NCI-H82 treated with DMSO at 0.1 percent for 48 hours (cell line): ENCODE measurements around the gene C16orf74.

ENCODE experiments used
- DNase-seq: peaks from one replicate; lab custom pipeline; 2025; ENCODE audit not compliant: unreplicated experiment; lab: John Stamatoyannopoulos, UW

Gene C16orf74

GRCh38 chr16:85774811-85775210, 23.9 kb upstream of the C16orf74 start:
- no peak for DNase-seq

DNA sequence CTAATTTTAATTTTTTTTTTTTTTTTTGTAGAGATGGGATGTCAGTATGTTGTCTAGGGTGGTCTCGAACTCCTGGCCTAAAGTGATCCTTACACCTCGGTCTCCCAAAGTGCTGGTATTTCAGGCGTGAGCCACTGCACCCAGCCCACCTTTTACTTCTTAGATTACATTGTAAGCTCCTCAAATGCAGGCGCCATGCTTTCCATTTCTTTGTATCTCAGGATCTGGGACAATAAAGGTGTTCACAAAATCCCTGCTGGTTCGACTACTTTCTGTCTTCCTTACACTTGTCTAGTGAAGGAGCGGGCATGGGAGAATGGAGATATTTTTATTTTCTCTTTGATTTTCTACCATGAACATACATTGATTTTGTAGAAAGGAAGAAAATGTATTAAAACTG, 23.2 kb upstream of the C16orf74 start:
- DNase-seq: no peak

DNA sequence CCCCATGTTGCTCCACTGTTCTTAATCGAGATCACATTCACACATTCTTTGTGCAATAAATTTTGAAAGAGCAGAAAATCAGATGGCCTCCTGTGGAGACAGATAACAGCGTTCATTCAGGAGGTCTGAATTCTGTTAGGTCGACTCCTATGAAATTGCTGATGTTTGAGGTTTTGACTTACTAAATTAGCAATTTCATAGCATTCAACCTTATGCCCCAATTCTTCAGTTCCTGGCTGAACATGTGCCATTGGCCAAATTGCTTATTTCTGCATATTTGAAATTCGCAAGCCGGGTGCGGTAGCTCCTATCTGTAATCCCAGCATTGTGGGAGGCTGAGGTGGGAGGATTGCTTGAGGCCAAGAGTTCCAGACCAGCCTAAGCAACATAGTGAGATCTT, 22.1 kb upstream of the C16orf74 start:
- DNase-seq: no peak

DNA sequence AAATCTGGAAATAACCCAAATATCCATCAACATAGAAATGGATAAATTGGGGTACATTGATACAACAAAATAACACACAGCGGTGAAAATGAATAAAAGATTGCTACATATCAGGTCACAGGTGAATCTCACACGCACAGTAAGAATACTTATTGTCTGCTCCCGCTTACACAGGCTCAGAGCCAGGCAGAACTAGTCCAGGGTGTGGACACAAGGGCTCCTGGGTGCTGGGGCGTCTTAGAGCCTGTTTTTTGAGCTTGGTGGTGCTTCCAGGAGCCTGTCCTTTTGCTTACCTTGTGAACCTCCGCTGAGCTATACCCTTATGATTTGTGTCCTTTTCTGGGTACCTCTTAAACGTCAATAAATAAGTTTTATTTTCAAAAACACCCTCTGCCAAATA, 19.8 kb upstream of the C16orf74 start:
- no peak for DNase-seq

GRCh38 chr16:85768199-85768598, 17.3 kb upstream of the C16orf74 start:
- DNase-seq: no peak

DNA sequence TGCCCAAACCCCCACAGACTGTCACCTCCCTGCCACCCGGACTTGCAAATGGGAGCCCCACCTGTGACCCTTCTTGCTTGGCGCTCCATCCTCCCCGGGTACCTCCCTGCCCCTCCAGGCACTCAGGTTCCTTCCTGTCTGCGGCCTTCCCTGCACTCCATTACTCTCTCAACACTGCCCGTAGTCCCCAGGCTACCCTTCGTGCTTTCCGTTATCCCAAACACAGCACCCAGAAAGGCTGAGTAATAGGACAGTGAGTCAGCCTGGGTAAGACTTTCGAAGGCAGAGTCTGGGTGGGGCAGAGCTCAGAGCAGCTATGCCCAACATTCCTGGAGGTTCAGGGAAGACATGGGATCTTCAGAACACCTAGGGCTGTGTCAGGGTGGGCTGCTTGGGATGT, 16.6 kb upstream of the C16orf74 start:
- no peak for DNase-seq

GRCh38 chr16:85765767-85766166, 14.9 kb upstream of the C16orf74 start:
- no peak for DNase-seq

DNA sequence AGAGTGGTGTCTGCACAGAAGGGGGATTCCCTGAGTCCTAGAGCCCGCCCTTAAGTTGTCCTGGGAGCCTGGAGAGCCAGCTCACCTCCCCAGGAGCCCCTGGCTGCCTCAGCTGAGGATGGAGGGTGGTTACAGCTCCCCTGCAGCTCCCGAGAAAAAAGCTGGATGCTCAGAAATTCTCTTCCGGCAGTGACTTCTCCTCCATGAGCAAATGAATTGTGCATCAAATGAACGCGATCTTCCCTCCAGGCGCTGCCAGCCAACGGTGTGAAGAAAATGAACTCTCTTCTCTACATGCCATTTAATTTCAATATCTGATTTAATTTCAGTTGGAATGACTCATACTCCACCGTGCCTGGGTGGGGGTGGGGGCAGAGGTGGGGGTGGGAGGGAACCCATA, 14.3 kb upstream of the C16orf74 start:
- DNase-seq: no peak

- DNase-seq: no peak
These were observed 12.7 kb upstream of the C16orf74 start for GRCh38 chr16:85763616-85764015.

DNA sequence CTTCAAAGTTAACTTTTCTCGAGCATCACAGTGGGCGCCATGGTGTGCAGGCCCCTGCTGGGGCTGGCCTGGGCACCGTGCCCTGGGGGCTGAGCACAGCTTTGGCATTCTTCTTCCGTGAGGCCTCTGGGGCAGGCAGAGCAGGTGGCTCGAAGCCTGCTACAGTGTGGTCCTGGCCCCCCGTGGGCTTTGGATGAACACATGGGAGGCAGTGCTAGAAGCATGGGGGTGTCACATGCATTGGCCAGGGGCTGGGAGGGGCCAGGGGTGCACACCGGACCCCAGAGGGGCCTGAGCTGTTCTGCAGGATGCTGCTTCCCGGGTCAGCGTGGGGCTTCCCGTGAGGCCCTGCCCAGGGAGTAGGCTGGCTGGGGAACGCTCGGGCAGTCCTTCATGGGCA, 12.1 kb upstream of the C16orf74 start:
- no peak for DNase-seq

DNA sequence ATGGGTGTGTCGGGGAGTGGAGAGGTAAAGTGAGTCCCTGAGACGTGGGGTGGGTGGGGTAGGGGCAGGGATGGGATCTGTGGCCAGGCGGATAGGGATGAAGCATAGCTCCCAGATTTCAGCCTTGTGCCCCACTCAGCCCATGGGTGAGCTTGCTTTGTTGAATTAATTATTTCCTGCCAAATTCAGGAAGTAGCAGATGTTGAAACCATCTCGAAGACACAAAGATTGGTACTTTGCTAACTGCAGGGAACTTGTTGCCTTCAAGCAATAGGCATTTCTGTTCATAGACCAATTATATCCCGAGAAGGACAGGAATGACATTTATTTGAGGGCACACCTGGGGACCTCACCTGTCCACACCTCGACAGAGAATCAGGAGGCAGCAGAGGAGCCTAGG, 11.0 kb upstream of the C16orf74 start:
- no peak for DNase-seq

DNA sequence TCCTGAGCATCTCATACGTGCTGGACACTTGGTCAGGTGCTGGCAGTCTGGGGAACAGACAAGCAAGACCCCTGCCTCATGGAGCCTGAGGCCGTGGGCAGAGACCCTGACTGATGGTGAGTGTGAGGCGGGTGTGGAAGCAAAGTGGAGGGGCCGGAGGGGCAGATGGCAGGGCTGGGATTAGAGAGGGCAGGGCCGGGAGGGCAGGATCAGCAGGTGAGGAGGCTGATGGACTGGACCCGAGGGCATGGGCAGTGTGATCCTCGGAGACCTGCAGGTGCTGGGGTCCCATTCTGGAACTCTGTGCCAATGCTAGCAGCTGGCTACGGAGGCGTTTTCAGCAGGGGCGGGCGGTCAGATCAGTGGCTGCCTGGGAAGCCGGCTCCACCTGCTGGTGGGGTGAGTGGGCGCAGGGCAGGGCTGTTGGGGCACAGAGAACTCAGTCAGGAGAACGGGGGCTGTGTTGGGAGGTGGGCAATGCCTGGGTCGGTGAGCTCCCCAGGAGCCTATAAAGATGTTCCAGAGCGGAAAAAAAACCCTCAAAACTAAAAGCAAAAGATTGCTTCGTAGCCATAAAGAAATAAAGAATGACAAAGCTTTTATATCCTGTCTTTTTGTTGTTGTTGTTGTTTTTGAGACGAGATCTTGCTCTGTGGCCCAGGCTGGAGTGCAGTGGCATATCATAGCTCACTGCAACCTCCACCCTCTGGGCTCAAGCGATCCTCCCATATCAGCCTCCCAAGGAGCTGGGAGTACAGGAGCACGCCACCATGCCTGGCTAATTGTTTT, 8.9 kb upstream of the C16orf74 start:
- DNase-seq: peak; percentile 6

- no peak for DNase-seq
These were observed 8.2 kb upstream of the C16orf74 start for GRCh38 chr16:85759136-85759535.

- no peak for DNase-seq
These were observed 6.5 kb upstream of the C16orf74 start for GRCh38 chr16:85757341-85757822.

DNA sequence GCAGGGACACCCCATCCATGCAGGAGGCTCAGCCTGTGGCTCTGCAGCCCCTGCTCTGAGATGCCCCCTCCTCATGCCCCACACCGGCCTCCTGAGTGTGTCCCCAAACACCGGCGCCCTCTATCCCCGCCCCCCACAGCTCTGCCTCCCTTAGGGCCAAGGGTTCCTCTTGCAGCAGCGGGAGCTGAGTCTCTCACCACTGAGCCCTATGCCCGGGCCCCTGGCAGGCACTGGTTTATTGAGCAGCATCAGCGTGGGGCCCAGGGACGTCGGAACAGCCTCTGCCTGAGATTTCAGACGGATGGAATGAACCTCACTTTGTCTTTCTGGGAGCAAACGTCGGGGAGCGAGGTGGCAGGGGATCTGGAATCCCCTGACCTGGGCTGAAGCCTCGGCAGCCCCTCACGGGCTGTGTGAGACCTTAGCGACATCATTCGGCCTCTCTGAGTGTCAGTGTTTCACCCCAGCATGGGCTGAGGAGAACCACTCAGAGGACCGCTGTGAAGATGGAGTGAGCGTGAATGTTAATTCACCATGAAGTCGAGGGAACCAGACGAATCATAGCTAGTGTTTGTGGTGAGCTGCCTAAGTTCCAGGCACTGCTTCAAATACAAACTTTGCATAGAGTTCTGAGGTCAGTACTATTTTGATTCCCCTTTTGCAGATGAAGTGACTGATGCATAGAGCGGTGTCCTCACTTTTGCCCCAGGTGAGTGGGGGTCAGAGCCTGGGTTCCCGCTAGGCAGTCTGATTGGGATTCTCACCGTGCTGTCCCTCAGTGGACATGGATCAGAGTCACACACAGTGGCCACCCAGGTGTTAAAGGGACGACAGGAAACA, 5.3 kb upstream of the C16orf74 start:
- DNase-seq: no peak

- no peak for DNase-seq
These were observed 3.5 kb upstream of the C16orf74 start for GRCh38 chr16:85754413-85754812.

- DNase-seq: no peak
These were observed 3.1 kb upstream of the C16orf74 start for GRCh38 chr16:85753976-85754375.

GRCh38 chr16:85753559-85753958, 2.7 kb upstream of the C16orf74 start:
- no peak for DNase-seq

DNA sequence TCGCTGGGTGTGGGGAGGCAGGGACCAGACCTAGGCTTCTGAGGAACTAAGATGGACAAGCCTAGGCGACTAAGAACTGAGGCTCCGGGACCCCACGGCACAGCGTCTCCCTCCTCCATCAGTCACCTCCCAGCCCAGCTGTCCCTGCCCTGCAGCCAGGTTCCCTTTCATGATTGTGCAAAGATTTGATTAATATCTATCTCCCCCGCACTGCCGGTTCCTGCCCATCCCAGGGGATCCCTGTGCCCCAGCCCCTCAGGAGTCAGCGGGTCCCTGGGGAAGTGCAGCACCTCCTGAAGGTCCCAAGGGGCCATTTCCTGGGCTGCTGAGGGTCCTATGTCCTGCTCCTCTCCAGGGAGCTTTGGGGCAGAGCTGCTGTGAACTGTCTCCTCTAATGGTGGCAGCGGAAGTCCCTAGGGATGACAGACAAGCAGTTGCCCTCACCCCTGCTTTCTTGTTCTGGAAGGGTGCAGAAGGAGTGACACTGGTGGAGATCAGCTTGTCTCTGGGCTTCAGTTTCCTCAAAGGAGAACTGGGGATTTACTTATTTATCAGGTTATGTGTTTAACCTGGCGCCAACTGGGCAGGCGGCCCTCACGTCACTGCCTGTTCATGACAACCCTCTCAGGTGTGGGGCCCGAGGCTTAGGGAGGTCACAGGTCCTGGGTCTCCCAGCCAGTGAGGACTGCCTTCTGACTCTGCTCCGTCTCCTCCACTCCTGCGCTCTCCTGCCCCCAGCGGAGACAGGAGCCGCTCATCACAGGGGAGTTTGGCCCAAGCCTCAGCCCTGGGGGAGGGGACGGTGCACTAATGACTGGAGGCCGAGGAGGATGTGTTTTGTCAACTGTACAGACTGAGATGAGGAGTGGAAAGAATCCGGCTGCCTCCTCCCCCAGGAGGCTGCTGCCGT, 1.9 kb upstream of the C16orf74 start:
- DNase-seq: peak; percentile 9

DNA sequence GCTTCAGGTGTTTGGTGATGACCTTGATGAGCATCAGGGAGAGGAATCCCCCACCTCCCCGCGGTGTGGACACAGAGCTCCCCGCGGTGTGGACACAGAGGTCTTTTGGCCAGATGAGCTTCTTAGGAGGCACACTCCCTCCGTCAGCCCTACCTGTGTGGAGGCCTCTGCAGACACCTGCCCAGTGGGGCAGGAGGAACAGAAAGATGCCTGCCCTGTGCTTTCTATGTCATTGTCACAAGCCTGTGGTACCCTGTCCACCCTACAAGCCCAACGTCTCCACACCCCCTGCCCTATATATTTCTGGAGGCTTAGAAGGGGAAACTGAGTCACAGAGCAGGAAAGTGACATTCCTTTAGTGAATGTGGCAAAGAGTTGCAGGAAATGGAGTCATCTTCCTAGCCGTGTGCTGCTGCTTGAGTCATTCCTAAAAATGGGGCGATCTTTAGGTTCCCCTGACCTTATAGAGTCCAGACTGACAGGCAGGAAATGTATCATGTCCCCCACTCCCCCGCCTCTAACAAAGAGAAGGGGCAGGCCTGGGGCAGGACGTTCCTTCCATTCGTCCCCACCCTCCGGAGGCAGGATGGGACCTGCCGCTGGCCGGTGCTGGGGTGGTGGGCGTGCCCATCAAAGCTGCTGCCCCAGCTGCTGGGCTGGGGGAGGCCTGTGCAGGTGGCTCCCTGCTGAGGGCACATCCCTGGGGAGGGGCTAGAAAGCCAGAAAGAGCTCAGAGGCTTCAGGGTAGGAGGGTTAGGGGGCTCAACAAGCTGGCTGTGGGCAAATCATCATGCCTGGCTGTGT, 1.0 kb upstream of the C16orf74 start:
- DNase-seq: no peak
